GM18499 (cell line): ENCODE results near the gene ARFGAP1.
"Not testable (repeated sequence)": the region's sequence is repeated elsewhere in the genome, so short reads cannot be mapped to it uniquely, and the experiment has no call there.

Experiments
- ATAC-seq: cut with Tn5 transposase; IDR thresholded peaks from one replicate; pipeline ENCODE4 v1.9.1; 2021; ENCODE audit warnings: moderate number of reproducible peaks; ENCODE audit not compliant: insufficient read depth, unreplicated experiment

Gene ARFGAP1

DNA sequence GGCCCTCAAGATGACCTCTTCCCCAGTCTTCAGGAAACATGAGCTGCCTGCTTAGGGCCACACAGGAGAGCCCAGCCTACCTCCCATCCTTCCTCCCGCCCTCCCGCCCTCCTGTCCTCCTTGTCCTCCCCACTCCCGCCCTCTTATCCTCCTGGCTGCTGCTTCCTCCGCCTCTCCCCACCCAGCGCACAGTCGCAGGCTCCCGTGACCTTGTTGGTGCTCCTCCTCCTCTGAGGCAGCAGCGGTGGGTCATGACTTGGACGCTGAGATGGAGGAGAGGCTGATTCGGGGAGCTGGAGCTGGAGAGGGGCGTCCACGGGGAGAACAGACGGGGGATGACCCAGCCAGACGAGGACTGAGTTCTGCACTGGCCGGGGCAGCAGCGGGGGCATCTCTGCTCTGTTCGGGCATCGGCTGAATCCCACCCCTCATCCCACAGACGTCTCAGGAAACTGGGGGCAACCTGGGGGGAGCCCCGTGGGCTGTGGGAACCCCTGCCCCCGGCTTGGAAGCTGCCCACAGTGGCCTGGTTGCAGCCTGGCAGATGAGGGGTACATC, 56.2 kb downstream of the ARFGAP1 start:
- ATAC-seq, result no peak

DNA sequence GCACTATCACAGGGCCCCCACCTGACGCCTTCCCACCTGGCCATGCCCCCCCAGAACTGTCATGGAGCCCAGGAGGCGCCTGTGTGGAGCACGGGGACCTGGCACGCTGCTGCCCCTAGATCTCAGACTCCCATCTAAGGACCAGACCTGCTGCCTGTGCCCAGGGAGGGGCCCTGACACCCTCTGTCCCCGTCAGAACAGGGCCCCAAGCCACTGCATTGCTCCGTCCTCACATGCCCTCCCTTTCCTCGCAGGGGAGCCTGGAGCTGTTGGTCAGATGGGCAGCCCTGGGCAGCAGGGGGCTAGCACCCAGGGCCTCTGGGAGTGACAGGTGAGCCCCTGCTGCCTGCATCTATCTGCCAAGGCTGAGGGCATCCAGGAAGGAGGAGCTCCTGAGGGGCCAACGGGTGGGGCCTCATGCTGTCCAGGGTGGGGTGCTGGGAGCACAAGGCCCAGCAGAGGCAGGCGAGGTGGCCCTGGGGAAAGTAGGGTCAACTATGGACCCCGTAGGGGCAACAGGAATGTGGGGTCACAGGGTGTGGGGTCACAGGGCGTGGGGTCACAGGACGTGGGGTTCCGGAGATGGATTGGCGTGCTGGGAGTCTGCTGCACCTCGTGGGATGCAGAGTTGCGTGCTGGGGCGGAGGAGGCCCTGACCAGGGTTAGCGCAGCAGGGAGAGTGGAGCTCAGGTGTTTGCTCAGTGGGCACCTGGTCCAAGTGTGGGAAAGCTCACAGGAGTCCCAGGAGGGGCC, 56.9 kb downstream of the ARFGAP1 start:
- ATAC-seq, result no peak

DNA sequence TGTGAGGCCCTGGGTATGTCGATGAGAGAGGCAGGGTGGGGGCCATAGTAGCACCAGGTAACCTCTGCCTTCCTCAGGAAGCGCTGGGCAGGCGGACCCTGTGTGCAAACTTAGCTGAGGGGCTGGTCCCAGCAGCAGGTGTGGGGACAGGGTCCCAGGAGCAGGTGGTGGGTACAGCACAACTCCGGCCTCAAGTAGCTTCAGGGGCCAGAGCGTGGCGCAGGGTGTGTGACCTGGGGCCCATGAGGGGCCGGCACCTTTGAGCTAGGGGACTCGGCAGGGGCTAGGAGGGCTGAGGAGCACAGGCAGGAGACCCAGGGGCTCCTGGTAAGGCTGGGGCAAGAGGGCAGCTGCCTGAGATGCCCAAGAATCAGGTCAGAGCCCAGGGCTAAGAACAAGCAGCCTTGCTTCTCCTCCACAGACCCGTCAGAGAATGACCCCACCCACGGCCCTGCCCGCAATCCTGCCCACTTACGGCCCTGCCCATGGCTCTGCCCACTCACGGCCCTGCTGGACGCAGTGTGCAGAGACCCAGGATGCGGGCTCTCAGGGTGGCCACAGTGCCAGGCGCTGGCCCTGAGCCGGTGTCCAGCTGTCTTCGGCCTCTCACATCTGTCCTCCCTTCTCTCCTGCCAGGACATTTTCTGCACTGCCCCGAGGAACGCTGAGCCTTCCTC, 57.6 kb downstream of the ARFGAP1 start:
- ATAC-seq, result no peak

DNA sequence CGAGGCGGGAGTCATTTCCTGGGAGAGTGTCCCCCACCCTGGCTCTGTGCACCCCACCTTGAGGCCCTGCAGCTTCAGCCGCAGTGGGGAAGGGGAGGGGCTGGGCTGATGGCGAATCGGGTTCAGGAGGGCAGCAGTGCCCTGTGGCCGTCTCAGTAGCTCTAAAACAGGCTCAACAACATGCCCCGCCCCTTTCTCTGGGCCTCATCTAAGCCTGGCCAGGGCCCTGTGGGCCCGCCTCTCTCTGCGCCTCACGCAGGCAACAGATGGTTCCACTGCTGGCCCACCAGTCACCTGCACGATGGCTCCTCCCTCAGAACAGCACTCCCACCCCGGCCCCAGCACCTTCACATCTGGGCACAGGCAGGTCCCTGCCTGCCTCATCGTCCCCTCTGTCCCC, 58.3 kb downstream of the ARFGAP1 start:
- ATAC-seq, result no peak

DNA sequence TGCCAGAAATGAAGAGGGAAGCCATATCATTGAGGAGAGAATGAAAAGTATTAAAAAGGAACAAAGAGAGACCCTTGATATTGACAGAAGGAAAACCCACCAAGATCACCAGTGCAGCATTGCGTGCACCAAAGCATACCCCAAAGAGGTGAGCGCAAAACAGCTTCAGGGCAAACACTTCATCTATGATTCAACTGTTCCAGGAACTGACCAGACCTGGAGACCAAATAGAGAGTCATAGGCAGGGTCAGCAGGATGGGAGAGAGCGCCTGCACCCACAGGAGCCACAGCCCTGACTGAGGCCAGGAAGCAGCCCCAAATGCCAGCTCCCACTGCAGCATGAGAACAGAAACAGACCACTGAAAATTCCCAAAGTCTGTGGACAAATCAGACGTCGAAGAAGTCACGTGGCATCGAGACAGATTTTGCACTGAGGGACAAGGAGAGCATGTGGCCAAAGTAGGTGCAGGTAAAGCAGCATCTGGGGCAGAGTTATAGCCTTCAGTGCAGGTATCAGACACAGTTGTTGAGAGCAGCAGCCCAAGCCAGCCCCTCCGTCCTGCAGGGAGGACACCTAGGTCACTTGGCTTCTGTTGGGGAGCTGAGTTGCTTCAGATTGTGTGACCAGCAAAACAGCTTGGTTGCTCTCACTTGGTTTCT, 59.3 kb downstream of the ARFGAP1 start:
- ATAC-seq, result no peak

DNA sequence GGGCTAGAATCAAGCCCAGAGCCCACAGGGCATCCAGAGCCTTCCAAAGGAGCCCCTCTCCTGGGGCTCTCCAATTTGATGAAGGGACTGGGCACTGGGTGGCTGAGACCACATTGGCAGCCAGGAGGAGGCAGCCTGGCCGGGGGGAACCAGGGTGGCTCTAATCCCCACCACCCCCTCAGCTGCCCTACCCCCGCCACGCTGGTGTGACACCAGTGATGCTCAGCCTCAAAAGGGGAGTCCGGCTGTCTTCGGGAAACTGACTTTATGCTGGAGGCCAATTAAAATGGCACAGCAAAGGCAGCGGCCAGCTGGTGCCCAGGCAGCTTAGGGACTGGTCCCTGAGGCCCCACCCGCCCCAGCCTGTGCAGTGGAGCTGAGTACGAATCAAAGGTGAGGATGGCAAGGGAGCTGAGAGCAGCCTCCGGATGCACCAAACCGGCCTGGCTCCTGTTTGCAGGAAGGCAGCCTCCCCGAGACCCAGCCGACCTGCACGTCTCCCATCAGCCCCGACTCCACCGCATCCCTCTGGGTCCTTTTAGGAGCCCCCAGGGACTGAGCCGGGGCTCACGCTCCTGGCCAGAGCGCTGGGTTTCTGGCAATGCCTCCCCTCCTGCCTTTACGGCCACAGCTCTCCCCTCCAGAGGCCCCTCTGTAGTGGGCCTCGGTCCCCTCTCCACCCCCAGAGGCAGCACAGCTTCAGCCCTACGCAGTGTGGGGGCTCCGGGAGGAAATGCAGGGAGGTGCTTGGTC, 60.1 kb downstream of the ARFGAP1 start:
- ATAC-seq, result no peak

DNA sequence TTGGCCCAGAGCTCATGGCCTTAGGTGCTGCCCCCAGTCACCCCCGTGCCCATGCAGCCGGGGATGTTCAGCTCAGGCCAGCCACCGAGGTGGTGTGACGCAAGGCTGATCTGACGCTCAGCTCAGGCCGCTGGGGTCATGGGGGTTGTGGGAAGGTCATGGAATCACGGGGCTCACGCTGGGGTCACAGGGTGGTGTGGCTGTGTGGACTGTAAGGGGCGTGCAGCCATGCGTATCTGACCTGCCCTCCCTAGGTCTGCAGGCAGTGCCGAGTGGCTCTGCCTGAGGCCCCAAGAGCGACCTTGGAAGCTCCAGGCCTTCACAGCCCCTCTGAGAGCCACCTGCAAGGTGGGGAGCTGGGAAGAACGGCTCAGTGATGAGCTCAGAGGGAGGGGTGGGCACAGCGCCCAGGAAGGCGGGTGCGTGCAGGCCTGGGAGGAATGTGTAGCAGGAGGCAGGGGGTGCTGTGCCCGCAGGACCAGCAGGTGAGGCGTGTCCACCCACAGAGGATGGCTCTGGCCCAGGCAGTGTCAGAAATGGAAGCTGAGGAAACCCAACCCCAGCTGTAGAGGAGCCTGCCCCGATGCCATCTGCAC, 60.7 kb downstream of the ARFGAP1 start:
- no peak for ATAC-seq

DNA sequence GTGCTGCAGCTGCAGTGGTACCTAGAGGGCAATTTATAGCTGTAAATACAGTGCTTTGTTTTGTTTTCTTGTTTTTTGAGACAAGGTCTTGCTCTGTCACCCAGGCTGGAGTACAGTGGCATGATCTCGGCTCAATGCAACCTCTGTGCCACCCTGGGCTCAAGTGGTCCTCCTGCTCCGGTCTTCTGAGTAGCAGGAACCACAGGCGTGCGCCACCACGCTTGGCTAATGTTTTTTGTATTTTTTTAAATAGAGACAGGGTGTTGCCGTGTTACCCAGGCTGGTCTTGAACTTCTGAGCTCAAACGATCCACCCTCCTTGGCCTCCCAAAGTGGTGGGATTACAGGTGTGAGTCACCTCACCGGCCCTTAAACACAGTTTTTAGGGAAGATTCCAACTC, 61.7 kb downstream of the ARFGAP1 start:
- no peak for ATAC-seq

DNA sequence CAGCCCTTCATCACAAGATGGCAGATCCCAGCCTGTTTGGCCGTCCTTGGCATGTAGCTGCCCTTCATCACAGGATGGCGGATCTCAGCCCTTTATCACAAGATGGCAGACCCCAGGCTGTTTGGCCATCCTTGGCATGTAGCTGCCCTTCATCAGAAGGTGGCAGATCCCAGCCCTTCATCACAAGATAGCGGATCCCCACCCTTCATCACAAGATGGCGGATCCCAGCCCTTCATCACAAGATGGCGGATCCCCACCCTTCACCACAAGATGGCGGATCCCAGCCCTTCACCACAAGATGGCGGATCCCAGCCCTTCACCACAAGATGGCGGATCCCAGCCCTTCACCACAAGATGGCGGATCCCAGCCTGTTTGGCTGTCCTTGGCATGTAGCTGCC, 62.4 kb downstream of the ARFGAP1 start:
- ATAC-seq, result not testable (repeated sequence)

DNA sequence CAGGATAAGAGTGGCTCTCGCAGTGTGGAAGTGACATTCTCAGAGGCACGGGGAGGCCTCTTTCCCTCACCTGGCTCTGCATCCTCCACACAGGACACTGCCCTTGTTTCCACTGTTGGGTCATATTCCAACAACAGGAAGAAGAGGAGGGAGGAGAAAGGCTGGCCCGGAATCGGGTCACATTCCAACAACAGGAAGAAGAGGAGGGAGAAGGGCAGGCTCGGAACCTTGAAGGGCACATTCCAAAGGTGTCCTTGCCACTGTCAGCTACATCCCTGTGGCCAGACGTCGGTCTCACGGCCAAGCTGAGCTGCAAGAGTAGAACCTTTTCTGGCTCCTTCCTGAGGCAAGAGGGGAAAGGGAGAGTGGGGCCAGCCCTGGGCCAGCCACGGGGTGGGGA, 63.1 kb downstream of the ARFGAP1 start:
- ATAC-seq, result no peak

DNA sequence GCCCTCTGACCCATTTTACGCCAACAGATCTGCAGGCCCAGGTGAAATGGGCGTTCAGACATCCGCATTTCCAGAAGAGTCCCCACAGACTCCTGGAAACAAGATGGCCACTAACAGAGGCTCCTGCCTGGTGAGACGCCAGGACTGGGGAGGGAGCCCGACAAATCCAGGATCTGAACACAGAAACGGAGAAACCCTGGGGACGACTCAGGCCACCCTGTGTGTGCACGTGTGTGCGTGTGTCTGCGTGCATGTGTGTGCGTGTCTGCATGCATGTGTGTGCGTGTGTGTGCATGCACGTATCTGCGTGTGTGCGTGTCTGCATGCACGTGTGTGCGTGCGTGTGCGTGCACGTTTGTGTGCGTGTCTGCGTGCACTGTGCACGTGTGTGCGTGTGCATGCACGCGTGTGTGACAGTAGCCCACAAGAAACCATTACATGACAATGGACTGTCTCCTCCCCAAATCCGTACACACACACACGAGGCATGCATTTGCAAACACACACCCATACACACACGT, 63.7 kb downstream of the ARFGAP1 start:
- ATAC-seq, result no peak

DNA sequence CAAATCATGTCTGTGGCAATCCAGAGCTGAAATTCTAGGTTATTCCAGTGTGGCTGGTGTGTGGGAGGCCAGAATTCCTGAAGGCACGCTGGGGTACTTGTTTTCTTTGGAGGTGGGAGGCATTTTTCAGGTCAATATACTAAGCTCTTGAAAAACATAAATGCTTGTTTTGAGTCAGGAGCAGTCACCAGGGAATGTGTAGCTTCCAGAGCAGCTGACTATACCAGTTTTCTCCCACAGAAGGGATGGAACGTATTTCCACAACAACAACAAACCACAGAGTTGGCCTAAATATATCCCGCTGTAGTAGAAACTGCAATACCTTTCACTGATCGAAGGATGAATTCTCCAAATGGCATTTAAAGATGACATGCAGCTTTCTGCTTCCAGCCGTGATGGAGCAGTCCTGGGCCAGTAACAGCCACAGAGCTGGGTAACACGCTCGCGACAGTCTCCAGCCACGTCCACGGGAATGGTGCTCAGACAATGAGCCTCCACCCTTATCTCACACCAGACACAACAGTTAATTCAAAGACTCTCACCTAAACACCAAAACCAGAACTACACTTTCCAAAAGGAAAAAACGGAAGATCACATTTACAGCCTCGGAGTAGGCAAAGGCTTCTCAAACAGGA, 65.3 kb downstream of the ARFGAP1 start:
- no peak for ATAC-seq
